Measurements from ENCODE around the gene NKPD1.
A peak's percentile ranks its signal among the peaks of the same experiment; 100 is the strongest.

The NKPD1 gene

GRCh38 chr19:45162608-45163143 is 1.9 kb upstream of the NKPD1 start:
- Histone ChIP-seq H3K79me2 (ENCODE audit: low read length) (no peaks in the 10 kb centered on the region), H4K20me1 (ENCODE audit: insufficient read depth, low read length) (no peaks in the 10 kb centered on the region), H3K9me3 (ENCODE audit: insufficient read depth, low read length) (no peaks in the 10 kb centered on the region), H3K9ac (ENCODE audit: low read length) (no peak overlapping the region), H3K36me3 (replicated peaks; ENCODE audit: low read depth, low read length) (no peaks in the 10 kb centered on the region), H3K4me1 (ENCODE audit: low read length) (peaks cover 23% of the 10 kb centered on the region), H3K27ac (ENCODE audit: low read length) (no peak overlapping the region), H3K4me3 (ENCODE audit: low read length) (no peak overlapping the region), H3K4me2 (ENCODE audit: low read length) (no peak overlapping the region), H3K27me3 (ENCODE audit: low read depth, low read length) (no peaks in the 10 kb centered on the region), H2AFZ (ENCODE audit: low read depth, low read length) (no peak overlapping the region)
- TF ChIP-seq EZH2phosphoT487 (IDR thresholded peaks at IDR 0.05; ENCODE audit: low read depth) (no peak), CTCF (IDR thresholded peaks at IDR 0.05; ENCODE audit: low read depth, low read length) (no peak)

- no peaks in the 10 kb centered on the region for H4K20me1 ChIP-seq (ENCODE audit: insufficient read depth, low read length)
- H3K9ac ChIP-seq (ENCODE audit: low read length): no peak overlapping the region
- no peak overlapping the region for H3K4me3 ChIP-seq (ENCODE audit: low read length)
- no peak overlapping the region for H3K27ac ChIP-seq (ENCODE audit: low read length)
- H3K9me3 ChIP-seq (ENCODE audit: insufficient read depth, low read length): no peaks in the 10 kb centered on the region
- no peaks in the 10 kb centered on the region for H3K79me2 ChIP-seq (ENCODE audit: low read length)
- TF ChIP-seq EZH2phosphoT487 (IDR thresholded peaks at IDR 0.05; ENCODE audit: low read depth) (no peak), CTCF (IDR thresholded peaks at IDR 0.05; ENCODE audit: low read depth, low read length) (peak; percentile 45)
- H3K36me3 ChIP-seq (replicated peaks; ENCODE audit: low read depth, low read length): no peaks in the 10 kb centered on the region
- H3K4me1 ChIP-seq (ENCODE audit: low read length): peaks cover 23% of the 10 kb centered on the region
- no peak overlapping the region for H2AFZ ChIP-seq (ENCODE audit: low read depth, low read length)
- no peaks in the 10 kb centered on the region for H3K27me3 ChIP-seq (ENCODE audit: low read depth, low read length)
- H3K4me2 ChIP-seq (ENCODE audit: low read length): no peak overlapping the region
These were observed 1.2 kb upstream of the NKPD1 start for GRCh38 chr19:45161738-45162607.

GRCh38 chr19:45159971-45160324 is 834 bp downstream of the NKPD1 start:
- Histone ChIP-seq H3K36me3 (replicated peaks; ENCODE audit: low read depth, low read length) (no peaks in the 10 kb centered on the region), H3K4me1 (ENCODE audit: low read length) (peaks cover 19% of the 10 kb centered on the region), H3K9ac (ENCODE audit: low read length) (no peak overlapping the region), H3K27me3 (ENCODE audit: low read depth, low read length) (no peaks in the 10 kb centered on the region), H2AFZ (ENCODE audit: low read depth, low read length) (no peak overlapping the region), H3K27ac (ENCODE audit: low read length) (no peak overlapping the region), H3K79me2 (ENCODE audit: low read length) (no peaks in the 10 kb centered on the region), H3K4me3 (ENCODE audit: low read length) (no peak overlapping the region), H3K4me2 (ENCODE audit: low read length) (no peak overlapping the region), H4K20me1 (ENCODE audit: insufficient read depth, low read length) (no peaks in the 10 kb centered on the region), H3K9me3 (ENCODE audit: insufficient read depth, low read length) (no peaks in the 10 kb centered on the region)
- TF ChIP-seq EZH2phosphoT487 (IDR thresholded peaks at IDR 0.05; ENCODE audit: low read depth): no peak
- TF ChIP-seq CTCF (IDR thresholded peaks at IDR 0.05; ENCODE audit: low read depth, low read length): no peak

- no peaks in the 10 kb centered on the region for H3K36me3 ChIP-seq (replicated peaks; ENCODE audit: low read depth, low read length)
- H3K4me1 ChIP-seq (ENCODE audit: low read length): peaks cover 14% of the 10 kb centered on the region
- H4K20me1 ChIP-seq (ENCODE audit: insufficient read depth, low read length): no peaks in the 10 kb centered on the region
- H3K27me3 ChIP-seq (ENCODE audit: low read depth, low read length): no peaks in the 10 kb centered on the region
- H3K9me3 ChIP-seq (ENCODE audit: insufficient read depth, low read length): no peaks in the 10 kb centered on the region
- H3K4me2 ChIP-seq (ENCODE audit: low read length): no peak overlapping the region
- no peak overlapping the region for H3K9ac ChIP-seq (ENCODE audit: low read length)
- no peak overlapping the region for H2AFZ ChIP-seq (ENCODE audit: low read depth, low read length)
- H3K4me3 ChIP-seq (ENCODE audit: low read length): no peak overlapping the region
- H3K79me2 ChIP-seq (ENCODE audit: low read length): no peaks in the 10 kb centered on the region
- no peak for TF ChIP-seq CTCF (IDR thresholded peaks at IDR 0.05; ENCODE audit: low read depth, low read length)
- H3K27ac ChIP-seq (ENCODE audit: low read length): no peak overlapping the region
These were observed 1.4 kb downstream of the NKPD1 start for GRCh38 chr19:45159210-45159970.

Data from OCI-LY3 (cell line).